Stimulated activated CD4-positive, alpha-beta T cell treated with anti-CD3 and anti-CD28 coated beads, Interleukin-15, amount 100 ng/mL, for 1 hour (primary cell): ENCODE data around the gene HOXB5.

ENCODE experiments used
- DNase-seq, 2 donors: peaks; one replicate each; pipeline ENCODE4 v3.0.0-alpha.2; 2020; ENCODE audit warnings: low read depth in 1 of 2, low spot score in 1 of 2

Gene HOXB5

GRCh38 chr17:48591255-48592056 is 2.1 kb downstream of the HOXB5 start:
- DNase-seq = no peak

- DNase-seq = no peak
These were observed 2.9 kb downstream of the HOXB5 start for GRCh38 chr17:48590607-48591161.

GRCh38 chr17:48589831-48590606 is 3.6 kb downstream of the HOXB5 start, which contains the start of gene HOXB3:
Gene HOXB3 (minus strand): TSS chr17:48590241. CDS start chr17:48552474, 37,767 bp downstream.
- no peak for DNase-seq

GRCh38 chr17:48589060-48589830 is 4.3 kb downstream of the HOXB5 start:
- no peak for DNase-seq

GRCh38 chr17:48588528-48588927 is 5.1 kb downstream of the HOXB5 start:
- DNase-seq = no peak

- no peak for DNase-seq
These were observed 5.5 kb downstream of the HOXB5 start for GRCh38 chr17:48588074-48588415.

- DNase-seq = no peak
These were observed 6.1 kb downstream of the HOXB5 start for GRCh38 chr17:48587276-48588073.

GRCh38 chr17:48586355-48587258 is 7.0 kb downstream of the HOXB5 start:
- DNase-seq = peak in 1 of 2 donors; percentile 26

- no peak for DNase-seq
These were observed 9.3 kb downstream of the HOXB5 start for GRCh38 chr17:48584223-48584741.

GRCh38 chr17:48583708-48584222 is 9.8 kb downstream of the HOXB5 start:
- DNase-seq = no peak

GRCh38 chr17:48582750-48583069 is 10.9 kb downstream of the HOXB5 start:
- no peak for DNase-seq

GRCh38 chr17:48579760-48580554 is 13.6 kb downstream of the HOXB5 start:
- DNase-seq = no peak

GRCh38 chr17:48579471-48579759 is 14.2 kb downstream of the HOXB5 start:
- DNase-seq = no peak

GRCh38 chr17:48578616-48579470 is 14.7 kb downstream of the HOXB5 start:
- DNase-seq = no peak

- DNase-seq = peak in 1 of 2 donors; percentile 33
These were observed 15.5 kb downstream of the HOXB5 start, which contains the start of gene HOXB4 for GRCh38 chr17:48577946-48578615. Gene HOXB4 (minus strand): TSS chr17:48578350. CDS start chr17:48578319, 31 bp downstream.

- no peak for DNase-seq
These were observed 16.1 kb downstream of the HOXB5 start for GRCh38 chr17:48577330-48577945.
